GM12878 (cell line): ENCODE data around the gene GPC5. TPM values are rescaled to one million over a fixed set of nuclear protein-coding genes. Genes with fewer than 3 reads are reported as not detected.

ENCODE experiments used
- ATAC-seq: fragments of 200-7000 bp; cut with Tn5 transposase; 3 replicates; pipeline ENCODE4 v1.9.1; 2020; ENCODE audit warnings: mild to moderate bottlenecking, moderate library complexity
- BruUV-seq: library from RNA; stranded (reverse); fragments of 400-500 nt; replicated peaks from 2 replicates; lab custom pipeline; 2021; lab: Mats Ljungman, UMichigan
- CTCF ChIA-PET: fragments of 300-600 bp; sonication (Branson Sonifier 250); formaldehyde crosslinking; extraction: SDS; loops from one replicate; lab custom pipeline; 2021; ENCODE audit warnings: inconsistent platforms; lab: Yijun Ruan, JAX
- POLR2A ChIA-PET: fragments of 350-600 bp; formaldehyde crosslinking; extraction: SDS; loops from one replicate; lab custom pipeline; 2021; ENCODE audit warnings: inconsistent platforms; lab: Charles Lee
- RAD21 ChIA-PET: fragments of 300-600 bp; sonication (Branson Sonifier 250); formaldehyde crosslinking; loops from one replicate; lab custom pipeline; 2023; ENCODE audit warnings: antibody characterized with exemption; ENCODE audit not compliant: unreplicated experiment; lab: Charles Lee
- SMC1A ChIA-PET: fragments of 300-600 bp; sonication (Branson Sonifier 250); formaldehyde crosslinking; loops from one replicate; lab custom pipeline; 2023; ENCODE audit not compliant: unreplicated experiment, uncharacterized antibody; lab: Charles Lee
- DNase-seq: peaks from one replicate; pipeline ENCODE4 v3.0.0-alpha.2; 2011; ENCODE audit warnings: low read depth, low spot score
- FAIRE-seq: peaks from 3 replicates; lab custom pipeline; 2011; peaks lifted over from hg19 to GRCh38; lab: Jason Lieb, UNC
- H2AFZ ChIP-seq: 2 replicates; pipeline ENCODE4 v1.6.0; 2011; ENCODE audit warnings: low read depth, low read length, control low read depth; ENCODE audit not compliant: control insufficient read depth
- H3K27ac ChIP-seq: 2 replicates; pipeline ENCODE4 v1.5.1; 2011; ENCODE audit warnings: control low read depth; ENCODE audit not compliant: control insufficient read depth, insufficient read depth
- H3K27me3 ChIP-seq, 2 experiments: replicated peaks in 1 of 2; 2 replicates each; pipeline versions ENCODE4 v1.6.0 to v1.6.1; 2011; ENCODE audit warnings: low read length in 1 of 2; ENCODE audit not compliant: control insufficient read depth in 2 of 2, insufficient read depth in 2 of 2
- H3K36me3 ChIP-seq, 2 experiments: 2 replicates each; pipeline ENCODE4 v1.5.1; 2011; ENCODE audit warnings: low read length in 1 of 2; ENCODE audit not compliant: control insufficient read depth in 2 of 2, insufficient read depth in 2 of 2
- H3K4me1 ChIP-seq: 2 replicates; pipeline ENCODE4 v1.6.1; 2011; ENCODE audit warnings: mild to moderate bottlenecking, low read length, moderate library complexity, mixed read lengths; ENCODE audit not compliant: control insufficient read depth, insufficient read depth
- H3K4me2 ChIP-seq: 2 replicates; pipeline ENCODE4 v1.6.0; 2011; ENCODE audit warnings: control low read depth; ENCODE audit not compliant: control insufficient read depth, insufficient read depth
- H3K4me3 ChIP-seq: fragments of 200-600 bp; sonication (generic); 2 replicates; pipeline ENCODE4 v1.5.1; 2016
- H3K79me2 ChIP-seq: 2 replicates; pipeline ENCODE4 v1.6.0; 2011; ENCODE audit warnings: low read length; ENCODE audit not compliant: control insufficient read depth, insufficient read depth
- H3K9ac ChIP-seq: 2 replicates; pipeline ENCODE4 v1.8.0; 2011; ENCODE audit warnings: low read length, control low read depth, mixed read lengths; ENCODE audit not compliant: control insufficient read depth, insufficient read depth
- H3K9me3 ChIP-seq: replicated peaks from 3 replicates; pipeline ENCODE4 v1.5.1; 2011; ENCODE audit warnings: mild to moderate bottlenecking, low read length; ENCODE audit not compliant: control insufficient read depth, insufficient read depth
- H4K20me1 ChIP-seq: 2 replicates; pipeline ENCODE4 v1.6.0; 2011; ENCODE audit not compliant: control insufficient read depth, insufficient read depth
- CBFB ChIP-seq: IDR thresholded peaks from 2 replicates; pipeline ENCODE4 v1.6.1; 2016; ENCODE audit warnings: antibody characterized with exemption, low read depth
- CHD4 ChIP-seq: fragments of 200-600 bp; sonication (generic); IDR thresholded peaks from 2 replicates; pipeline ENCODE4 v1.6.1; 2016; ENCODE audit warnings: mild to moderate bottlenecking
- JUND ChIP-seq: IDR thresholded peaks from 2 replicates; pipeline ENCODE4 v1.6.1; 2012; ENCODE audit warnings: low read depth, mild to moderate bottlenecking, low read length, improper control_type of control experiment, moderate library complexity
- MTA2 ChIP-seq: fragments of 450-650 bp; IDR thresholded peaks from 2 replicates; pipeline ENCODE4 v1.6.1; 2016; ENCODE audit warnings: low read depth, mild to moderate bottlenecking, moderate library complexity
- MTA3 ChIP-seq: IDR thresholded peaks from 2 replicates; pipeline ENCODE4 v1.6.1; 2012; ENCODE audit warnings: low read length, inconsistent platforms, borderline replicate concordance
- MYC ChIP-seq: IDR thresholded peaks from 2 replicates; pipeline ENCODE4 v1.6.1; 2011; ENCODE audit warnings: mild to moderate bottlenecking, low read length, moderate library complexity, inconsistent platforms; ENCODE audit not compliant: insufficient read depth, insufficient replicate concordance, insufficient read length, severe bottlenecking
- NFYA ChIP-seq: IDR thresholded peaks from 2 replicates; pipeline ENCODE4 v1.6.1; 2011; ENCODE audit warnings: low read depth, mild to moderate bottlenecking, low read length, improper control_type of control experiment, borderline replicate concordance
- NFYB ChIP-seq: IDR thresholded peaks from 2 replicates; pipeline ENCODE4 v1.6.1; 2011; ENCODE audit warnings: low read depth, mild to moderate bottlenecking, low read length, improper control_type of control experiment, moderate library complexity; ENCODE audit not compliant: insufficient read depth
- RAD51 ChIP-seq: fragments of 450-650 bp; IDR thresholded peaks from 2 replicates; pipeline ENCODE4 v1.6.1; 2016; ENCODE audit warnings: moderate library complexity, mild to moderate bottlenecking, inconsistent platforms
- RUNX3 ChIP-seq: IDR thresholded peaks from 2 replicates; pipeline ENCODE4 v1.6.1; 2012; ENCODE audit warnings: low read length, inconsistent platforms
- TCF7 ChIP-seq: IDR thresholded peaks from 2 replicates; pipeline ENCODE4 v1.6.1; 2014; ENCODE audit warnings: antibody characterized with exemption, borderline replicate concordance
- ZNF207 ChIP-seq: fragments of 450-650 bp; IDR thresholded peaks from 2 replicates; pipeline ENCODE4 v1.6.1; 2014; ENCODE audit warnings: antibody characterized with exemption, mild to moderate bottlenecking, borderline replicate concordance
- ZZZ3 ChIP-seq: IDR thresholded peaks from 2 replicates; pipeline ENCODE4 v1.6.1; 2011; ENCODE audit warnings: low read depth; ENCODE audit not compliant: control insufficient read depth, insufficient read length
- WGBS: methylation state at CpG from one replicate; pipeline ENCODE4 v1.1.6; 2016; ENCODE audit warnings: low lambda C conversion rate; ENCODE audit not compliant: insufficient replicate concordance, insufficient coverage; ENCODE audit errors: missing lambda C conversion rate; 5-methylcytosine and 5-hydroxymethylcytosine counted together
- in situ Hi-C: fragments of 300-500 bp; cut with MboI; formaldehyde crosslinking; loops from 9 replicates; pipeline ENCODE4 v1.14.3; 2018; ENCODE audit warnings: mixed read lengths
- intact Hi-C: fragments of 100-400 bp; cut with micrococcal nuclease; formaldehyde crosslinking; loops from one replicate; pipeline ENCODE4 v1.14.2; 2022; ENCODE audit not compliant: unreplicated experiment
- polyA plus RNA-seq, 11 experiments: library from polyadenylated mRNA; depleted of rRNA in 4 of 11; unstranded in 6 of 11; stranded (reverse) in 5 of 11; fragments of >200 nt; fragmentation: Nextera tagmentation in 4 of 11; fragmentation: Illumina TruSeq in 1 of 11; extraction: Ambion mirVana in 4 of 11; extraction: Trizol in 1 of 11; gene quantifications; 1 replicate in 1 of 11; 2 replicates in 10 of 11; pipeline versions ENCODE4 v1.2.1 to v1.2.3, GENCODE V29; 2011 to 2016; ENCODE audit warnings: inconsistent platforms in 2 of 11, missing spikeins in 2 of 11, low read depth in 1 of 11
- total RNA-seq, 4 experiments: library from RNA; depleted of rRNA in 3 of 4; stranded (reverse); fragments of >200 nt in 3 of 4; fragmentation: Illumina TruSeq in 1 of 4; extraction: Trizol in 1 of 4; gene quantifications; 2 replicates each; pipeline versions ENCODE4 v1.2.1 to v1.2.3, GENCODE V29; 2013 to 2021
- TF ChIP-seq, protein P1 (sequence below): fragments of 450-650 bp; IDR thresholded peaks from 2 replicates; pipeline ENCODE4 v1.6.1; 2014; ENCODE audit warnings: mild to moderate bottlenecking
- TF ChIP-seq, protein P2 (sequence below): fragments of 450-650 bp; formaldehyde crosslinking; IDR thresholded peaks from 2 replicates; pipeline ENCODE4 v1.4.0; 2022; ENCODE audit warnings: mild to moderate bottlenecking, moderate library complexity
- TF ChIP-seq, protein P3 (sequence below): fragments of 450-650 bp; conservative IDR thresholded peaks from 2 replicates; pipeline ENCODE4 v1.6.1; 2017; ENCODE audit warnings: mild to moderate bottlenecking, moderate library complexity
- TF ChIP-seq, protein P4 (sequence below): fragments of 450-650 bp; IDR thresholded peaks from 2 replicates; pipeline ENCODE4 v1.6.1; 2016; ENCODE audit warnings: mild to moderate bottlenecking

GPC5 gene
- total and polyA plus RNA-seq, 10 of the 15 experiments (the other 5 are each of a cell fraction or from before 2014, with no cell fraction given) = 0.05 to 0.87 (median 0.44) TPM; not detected in 1

DNA sequence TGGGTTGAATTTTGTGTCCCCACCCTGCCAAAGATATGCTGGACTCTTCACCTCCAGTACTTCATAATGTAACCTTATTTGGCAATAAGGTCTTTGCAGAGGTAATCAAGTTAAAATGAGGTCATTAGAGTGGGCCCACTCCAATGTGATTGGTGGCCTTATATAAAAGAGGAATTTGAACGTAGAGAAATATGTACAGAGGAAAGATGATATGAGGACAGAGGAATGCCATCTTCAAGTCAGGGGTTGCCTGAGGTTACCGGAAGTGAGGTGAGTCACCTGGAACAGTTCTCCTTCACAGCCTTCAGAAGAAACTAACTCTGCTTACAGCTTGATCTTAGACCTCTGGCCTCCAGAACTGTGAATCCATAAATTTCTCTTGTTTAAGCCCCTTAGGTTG, 69.9 kb downstream of the GPC5 start:
- POLR2A ChIA-PET = no interaction called here
- SMC1A ChIA-PET = no interaction called here
- no peak overlapping the region for H3K4me2 ChIP-seq
- H4K20me1 ChIP-seq = no peaks in the 10 kb centered on the region
- 0% methylated on average over 2 of the region's 2 CpGs for WGBS
- no peaks in the 10 kb centered on the region for H3K4me1 ChIP-seq
- DNase-seq (no peak), FAIRE-seq (no peak), ATAC-seq (peak; percentile 37; the same call in 2 of the 3 replicates)
- CTCF ChIA-PET = no interaction called here
- TF ChIP-seq MTA3 = no peak
- TF ChIP-seq NFYB = no peak
- TF ChIP-seq MTA2 = no peak
- TF ChIP-seq, protein P1, sequence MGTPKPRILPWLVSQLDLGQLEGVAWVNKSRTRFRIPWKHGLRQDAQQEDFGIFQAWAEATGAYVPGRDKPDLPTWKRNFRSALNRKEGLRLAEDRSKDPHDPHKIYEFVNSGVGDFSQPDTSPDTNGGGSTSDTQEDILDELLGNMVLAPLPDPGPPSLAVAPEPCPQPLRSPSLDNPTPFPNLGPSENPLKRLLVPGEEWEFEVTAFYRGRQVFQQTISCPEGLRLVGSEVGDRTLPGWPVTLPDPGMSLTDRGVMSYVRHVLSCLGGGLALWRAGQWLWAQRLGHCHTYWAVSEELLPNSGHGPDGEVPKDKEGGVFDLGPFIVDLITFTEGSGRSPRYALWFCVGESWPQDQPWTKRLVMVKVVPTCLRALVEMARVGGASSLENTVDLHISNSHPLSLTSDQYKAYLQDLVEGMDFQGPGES = no peak
- TF ChIP-seq NFYA = no peak
- no peak for TF ChIP-seq ZNF207
- TF ChIP-seq, protein P2, sequence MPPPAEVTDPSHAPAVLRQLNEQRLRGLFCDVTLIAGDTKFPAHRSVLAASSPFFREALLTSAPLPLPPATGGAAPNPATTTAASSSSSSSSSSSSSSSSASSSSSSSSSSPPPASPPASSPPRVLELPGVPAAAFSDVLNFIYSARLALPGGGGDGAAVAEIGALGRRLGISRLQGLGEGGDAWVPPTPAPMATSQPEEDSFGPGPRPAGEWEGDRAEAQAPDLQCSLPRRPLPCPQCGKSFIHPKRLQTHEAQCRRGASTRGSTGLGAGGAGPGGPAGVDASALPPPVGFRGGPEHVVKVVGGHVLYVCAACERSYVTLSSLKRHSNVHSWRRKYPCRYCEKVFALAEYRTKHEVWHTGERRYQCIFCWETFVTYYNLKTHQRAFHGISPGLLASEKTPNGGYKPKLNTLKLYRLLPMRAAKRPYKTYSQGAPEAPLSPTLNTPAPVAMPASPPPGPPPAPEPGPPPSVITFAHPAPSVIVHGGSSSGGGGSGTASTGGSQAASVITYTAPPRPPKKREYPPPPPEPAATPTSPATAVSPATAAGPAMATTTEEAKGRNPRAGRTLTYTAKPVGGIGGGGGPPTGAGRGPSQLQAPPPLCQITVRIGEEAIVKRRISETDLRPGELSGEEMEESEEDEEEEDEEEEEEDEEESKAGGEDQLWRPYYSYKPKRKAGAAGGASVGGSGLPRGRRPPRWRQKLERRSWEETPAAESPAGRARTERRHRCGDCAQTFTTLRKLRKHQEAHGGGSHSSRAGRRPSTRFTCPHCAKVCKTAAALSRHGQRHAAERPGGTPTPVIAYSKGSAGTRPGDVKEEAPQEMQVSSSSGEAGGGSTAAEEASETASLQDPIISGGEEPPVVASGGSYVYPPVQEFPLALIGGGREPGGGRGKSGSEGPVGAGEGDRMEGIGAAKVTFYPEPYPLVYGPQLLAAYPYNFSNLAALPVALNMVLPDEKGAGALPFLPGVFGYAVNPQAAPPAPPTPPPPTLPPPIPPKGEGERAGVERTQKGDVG (CRISPR knock-in tag) = no peak
- no peak for TF ChIP-seq ZZZ3
- no peak for TF ChIP-seq TCF7
- no peak for TF ChIP-seq CHD4
- TF ChIP-seq, protein P3, sequence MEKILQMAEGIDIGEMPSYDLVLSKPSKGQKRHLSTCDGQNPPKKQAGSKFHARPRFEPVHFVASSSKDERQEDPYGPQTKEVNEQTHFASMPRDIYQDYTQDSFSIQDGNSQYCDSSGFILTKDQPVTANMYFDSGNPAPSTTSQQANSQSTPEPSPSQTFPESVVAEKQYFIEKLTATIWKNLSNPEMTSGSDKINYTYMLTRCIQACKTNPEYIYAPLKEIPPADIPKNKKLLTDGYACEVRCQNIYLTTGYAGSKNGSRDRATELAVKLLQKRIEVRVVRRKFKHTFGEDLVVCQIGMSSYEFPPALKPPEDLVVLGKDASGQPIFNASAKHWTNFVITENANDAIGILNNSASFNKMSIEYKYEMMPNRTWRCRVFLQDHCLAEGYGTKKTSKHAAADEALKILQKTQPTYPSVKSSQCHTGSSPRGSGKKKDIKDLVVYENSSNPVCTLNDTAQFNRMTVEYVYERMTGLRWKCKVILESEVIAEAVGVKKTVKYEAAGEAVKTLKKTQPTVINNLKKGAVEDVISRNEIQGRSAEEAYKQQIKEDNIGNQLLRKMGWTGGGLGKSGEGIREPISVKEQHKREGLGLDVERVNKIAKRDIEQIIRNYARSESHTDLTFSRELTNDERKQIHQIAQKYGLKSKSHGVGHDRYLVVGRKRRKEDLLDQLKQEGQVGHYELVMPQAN = no peak
- no peak for TF ChIP-seq RUNX3
- no peak for TF ChIP-seq MYC
- TF ChIP-seq RAD51 = no peak
- TF ChIP-seq CBFB = no peak
- TF ChIP-seq, protein P4, sequence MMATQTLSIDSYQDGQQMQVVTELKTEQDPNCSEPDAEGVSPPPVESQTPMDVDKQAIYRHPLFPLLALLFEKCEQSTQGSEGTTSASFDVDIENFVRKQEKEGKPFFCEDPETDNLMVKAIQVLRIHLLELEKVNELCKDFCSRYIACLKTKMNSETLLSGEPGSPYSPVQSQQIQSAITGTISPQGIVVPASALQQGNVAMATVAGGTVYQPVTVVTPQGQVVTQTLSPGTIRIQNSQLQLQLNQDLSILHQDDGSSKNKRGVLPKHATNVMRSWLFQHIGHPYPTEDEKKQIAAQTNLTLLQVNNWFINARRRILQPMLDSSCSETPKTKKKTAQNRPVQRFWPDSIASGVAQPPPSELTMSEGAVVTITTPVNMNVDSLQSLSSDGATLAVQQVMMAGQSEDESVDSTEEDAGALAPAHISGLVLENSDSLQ = no peak
- TF ChIP-seq JUND = no peak
- H3K4me3 ChIP-seq = no peak overlapping the region
- no peak overlapping the region for H3K27ac ChIP-seq
- in situ Hi-C loops (no loop called here), intact Hi-C loops (no loop called here)
- no peak overlapping the region for H3K9ac ChIP-seq
- no peaks in the 10 kb centered on the region for H3K27me3 ChIP-seq
- H3K36me3 ChIP-seq = no peaks in the 10 kb centered on the region
- no TSS peak for BruUV-seq
- RAD21 ChIA-PET = no interaction called here
- H3K9me3 ChIP-seq = no peaks in the 10 kb centered on the region
- no peak overlapping the region for H2AFZ ChIP-seq
- H3K79me2 ChIP-seq = no peaks in the 10 kb centered on the region
